GM12864 (cell line): ENCODE measurements around the gene SLC19A1.

Source experiments
- DNase-seq: peaks from one replicate; pipeline ENCODE4 v3.0.0-alpha.2; 2011; ENCODE audit warnings: low read depth
- H3K4me3 ChIP-seq: 2 replicates; pipeline ENCODE4 v1.5.1; 2011; ENCODE audit warnings: mild to moderate bottlenecking, low read depth, low read length, control low read depth
- TF ChIP-seq, protein P1 (sequence below): IDR thresholded peaks from 2 replicates; pipeline ENCODE4 v1.5.1; 2011; ENCODE audit warnings: low read depth, mild to moderate bottlenecking, moderate library complexity, low read length, control low read depth, inconsistent platforms; ENCODE audit errors: missing control alignments

The SLC19A1 gene

DNA sequence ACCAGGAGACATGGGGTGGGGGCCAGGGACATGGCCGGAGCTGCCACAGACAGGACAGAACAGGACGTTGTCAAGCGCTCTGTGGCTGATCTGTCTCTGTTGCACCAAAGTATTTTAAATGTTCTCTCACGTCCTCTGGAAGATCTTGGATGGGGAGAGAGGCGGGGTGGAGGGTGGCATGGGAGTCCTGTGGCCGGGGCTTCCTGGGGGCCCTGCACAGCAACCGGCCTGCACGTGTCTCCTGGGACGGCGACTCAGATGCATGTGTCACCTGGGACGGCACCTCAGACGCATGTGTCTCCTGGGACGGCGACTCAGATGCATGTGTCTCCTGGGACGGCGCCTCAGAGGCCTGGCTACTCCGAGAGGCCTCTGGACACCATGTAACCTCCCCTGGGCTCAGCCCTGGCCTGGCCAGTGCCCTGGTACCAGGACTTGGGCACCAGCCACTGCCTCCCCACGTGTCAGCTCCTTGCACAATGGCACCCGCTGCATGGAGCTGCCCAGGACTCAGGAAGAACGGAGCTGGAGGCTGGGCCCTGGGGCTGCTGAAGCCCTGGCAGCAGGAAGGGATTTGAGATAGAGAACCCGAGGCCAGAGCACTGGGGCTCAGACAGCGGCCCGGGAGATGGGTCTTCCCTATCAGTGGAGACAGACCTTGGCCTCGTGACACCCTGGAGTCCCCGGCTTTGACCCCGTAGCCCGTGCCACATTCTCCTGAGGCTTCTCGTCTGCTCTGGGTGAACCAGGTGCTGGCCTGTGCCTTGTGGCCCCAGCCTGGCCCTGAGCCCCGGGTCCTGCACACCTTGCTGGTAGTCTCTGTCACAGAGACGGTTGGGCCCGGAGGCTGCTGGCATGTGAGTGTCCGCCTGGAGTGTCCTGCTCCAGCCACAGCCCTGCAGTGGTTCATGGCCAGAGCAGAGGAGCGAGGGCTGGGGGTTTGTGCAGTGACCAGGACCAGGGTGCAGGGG lies 14.7 kb upstream of the SLC19A1 start:
- no peak overlapping the region for H3K4me3 ChIP-seq
- DNase-seq: no peak
- TF ChIP-seq, protein P1, sequence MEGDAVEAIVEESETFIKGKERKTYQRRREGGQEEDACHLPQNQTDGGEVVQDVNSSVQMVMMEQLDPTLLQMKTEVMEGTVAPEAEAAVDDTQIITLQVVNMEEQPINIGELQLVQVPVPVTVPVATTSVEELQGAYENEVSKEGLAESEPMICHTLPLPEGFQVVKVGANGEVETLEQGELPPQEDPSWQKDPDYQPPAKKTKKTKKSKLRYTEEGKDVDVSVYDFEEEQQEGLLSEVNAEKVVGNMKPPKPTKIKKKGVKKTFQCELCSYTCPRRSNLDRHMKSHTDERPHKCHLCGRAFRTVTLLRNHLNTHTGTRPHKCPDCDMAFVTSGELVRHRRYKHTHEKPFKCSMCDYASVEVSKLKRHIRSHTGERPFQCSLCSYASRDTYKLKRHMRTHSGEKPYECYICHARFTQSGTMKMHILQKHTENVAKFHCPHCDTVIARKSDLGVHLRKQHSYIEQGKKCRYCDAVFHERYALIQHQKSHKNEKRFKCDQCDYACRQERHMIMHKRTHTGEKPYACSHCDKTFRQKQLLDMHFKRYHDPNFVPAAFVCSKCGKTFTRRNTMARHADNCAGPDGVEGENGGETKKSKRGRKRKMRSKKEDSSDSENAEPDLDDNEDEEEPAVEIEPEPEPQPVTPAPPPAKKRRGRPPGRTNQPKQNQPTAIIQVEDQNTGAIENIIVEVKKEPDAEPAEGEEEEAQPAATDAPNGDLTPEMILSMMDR: no peak

DNA sequence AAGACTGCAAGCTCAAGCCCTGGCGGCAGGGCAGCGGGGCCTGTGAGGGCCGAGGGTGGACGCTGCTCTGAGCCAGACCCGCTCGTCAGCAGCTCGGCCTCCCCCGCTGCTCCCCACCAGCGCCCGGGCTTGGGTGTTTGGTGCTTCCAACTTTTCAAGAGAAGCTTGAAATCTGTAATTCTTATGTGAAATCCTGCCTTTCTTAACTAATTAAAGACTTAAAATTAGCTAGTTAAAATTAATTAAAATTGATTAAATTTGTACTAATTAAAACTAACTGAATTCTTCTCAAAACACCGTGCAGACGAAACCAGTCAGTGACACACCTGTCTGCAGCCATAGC lies 14.0 kb upstream of the SLC19A1 start:
- TF ChIP-seq, protein P1: no peak
- DNase-seq: no peak
- H3K4me3 ChIP-seq: no peak overlapping the region

DNA sequence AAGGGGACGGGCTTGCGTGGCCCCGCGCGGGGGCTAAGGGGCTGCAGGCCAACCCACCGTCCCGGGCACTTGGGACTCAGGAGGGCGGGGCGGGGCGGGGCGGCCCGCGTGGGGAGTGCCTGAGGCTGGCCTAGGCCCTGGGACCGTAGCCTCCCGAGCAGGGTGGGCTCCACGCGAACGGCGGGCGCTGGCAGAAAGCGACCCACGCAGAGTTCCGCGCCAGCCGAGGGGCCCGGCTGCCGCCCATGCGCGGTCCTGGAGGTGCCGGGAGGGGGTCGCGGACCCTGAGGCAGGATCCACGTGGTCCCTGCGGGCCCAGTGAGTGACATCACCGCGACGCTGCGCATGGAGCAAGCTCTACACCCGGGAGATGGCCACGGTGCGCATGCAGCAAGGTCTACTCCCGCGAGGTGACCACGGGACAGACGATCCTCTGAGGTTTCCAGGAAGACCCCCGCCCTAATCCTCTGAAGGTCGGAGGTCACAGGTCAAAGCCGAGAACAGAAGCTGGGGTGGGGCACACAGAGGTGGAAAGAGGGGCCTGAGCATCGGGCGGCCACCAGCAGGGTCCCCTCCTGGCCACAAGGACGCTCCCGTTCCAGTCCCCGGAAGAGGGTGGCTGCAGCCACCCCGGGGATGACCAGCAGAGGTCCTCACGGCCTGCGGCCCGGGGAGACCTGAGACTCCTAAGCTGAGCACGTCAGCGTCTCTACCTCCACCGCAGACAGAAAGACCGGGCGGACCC lies 13.5 kb upstream of the SLC19A1 start:
- TF ChIP-seq, protein P1: no peak
- H3K4me3 ChIP-seq: no peak overlapping the region
- DNase-seq: no peak

GRCh38 chr21:45555251-45555556 lies 13.0 kb upstream of the SLC19A1 start:
- H3K4me3 ChIP-seq: no peak overlapping the region
- TF ChIP-seq, protein P1: no peak
- DNase-seq: no peak

- TF ChIP-seq, protein P1: peak; percentile 67
- H3K4me3 ChIP-seq: peak overlapping the region; percentile 55
- DNase-seq: no peak
These were observed 12.4 kb upstream of the SLC19A1 start for GRCh38 chr21:45554477-45555175.

- DNase-seq: no peak
- TF ChIP-seq, protein P1: no peak
- no peak overlapping the region for H3K4me3 ChIP-seq
These were observed 10.6 kb upstream of the SLC19A1 start for GRCh38 chr21:45552696-45553391.
